GM18907 (cell line): ENCODE measurements around the gene PHF21B.
"Not testable (repeated sequence)": the region's sequence is repeated elsewhere in the genome, so short reads cannot be mapped to it uniquely, and the experiment has no call there.

Experiments used
- ATAC-seq: cut with Tn5 transposase; IDR thresholded peaks from one replicate; pipeline ENCODE4 v1.9.1; 2021; ENCODE audit warnings: mild to moderate bottlenecking, moderate library complexity; ENCODE audit not compliant: unreplicated experiment

PHF21B gene

DNA sequence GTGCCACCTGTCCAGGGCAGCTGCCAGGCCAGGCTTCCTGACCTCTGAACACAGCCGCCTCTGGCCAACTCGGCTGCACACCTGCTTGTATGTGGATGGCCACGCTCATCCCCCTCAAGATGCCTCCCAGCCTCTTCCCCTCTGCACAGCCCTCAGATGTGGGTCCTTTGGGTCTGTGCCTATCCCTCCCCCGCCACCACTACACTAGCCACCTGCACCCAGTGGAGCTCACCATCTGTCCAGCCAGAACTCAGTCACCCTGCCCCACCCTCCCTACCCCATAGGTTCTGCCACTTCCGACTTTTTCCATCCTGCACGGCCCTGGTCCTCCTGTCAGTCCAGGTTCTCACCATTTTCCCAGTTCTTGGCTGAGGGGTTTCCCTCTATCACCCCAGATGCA lies 44.6 kb downstream of the PHF21B start:
- no peak for ATAC-seq

DNA sequence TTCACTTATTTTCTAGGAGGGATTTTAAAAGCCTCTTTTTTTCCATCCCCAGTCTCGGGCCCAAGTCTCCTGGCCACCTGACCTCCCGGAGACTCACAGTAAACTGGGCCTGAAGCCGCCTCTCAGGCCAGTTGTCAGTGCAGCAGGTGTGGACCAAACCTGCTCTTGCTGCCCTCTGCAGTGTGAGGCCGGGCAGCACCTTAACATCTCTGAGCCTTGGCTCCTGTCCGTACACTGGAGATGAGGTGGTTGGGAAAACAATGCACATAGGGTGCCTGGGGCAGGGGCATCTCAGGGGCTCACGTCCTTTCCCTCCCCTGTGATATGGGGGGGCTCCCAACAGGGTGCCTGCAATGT lies 45.1 kb downstream of the PHF21B start:
- ATAC-seq, result no peak

DNA sequence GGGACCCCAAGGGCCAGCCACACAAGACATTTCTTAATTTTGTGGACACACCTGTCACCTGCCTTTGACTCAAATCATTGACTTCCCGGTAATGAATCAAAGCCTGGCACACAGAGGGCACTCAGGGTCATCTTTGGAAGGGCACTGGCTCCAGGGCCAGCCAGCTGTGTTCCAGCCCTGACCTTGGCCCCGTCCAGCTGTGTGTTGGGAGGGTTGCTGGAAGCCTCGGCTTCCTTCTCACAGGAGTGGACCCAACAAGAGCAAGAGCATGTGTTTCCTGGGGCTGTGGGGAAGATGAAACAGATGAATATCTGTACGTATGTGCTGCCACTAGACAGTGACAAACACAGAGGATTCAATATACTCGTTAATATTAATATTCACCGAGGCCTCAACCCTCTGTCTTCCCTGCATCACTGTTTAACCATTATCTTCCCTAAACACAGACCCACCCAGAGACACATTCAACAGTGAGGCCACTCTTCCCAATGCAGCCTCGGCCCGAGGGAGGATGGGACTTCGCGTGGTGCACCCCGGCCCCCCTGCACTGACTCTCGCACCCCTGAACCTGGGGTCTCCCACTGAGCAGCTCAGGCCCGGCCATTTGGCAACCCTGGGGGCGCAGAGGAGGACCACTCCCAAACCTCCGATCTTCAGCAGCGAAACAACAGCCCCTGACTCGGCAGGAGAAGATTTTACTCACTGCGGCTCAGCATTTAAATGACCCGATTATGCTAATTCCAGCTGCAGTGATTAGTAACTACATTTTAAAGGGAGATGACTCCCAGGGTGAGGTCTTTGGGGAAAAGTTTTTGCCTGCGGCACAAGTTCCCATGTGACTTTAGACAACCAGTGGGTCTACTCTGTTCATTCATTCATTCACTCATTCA lies 45.7 kb downstream of the PHF21B start:
- ATAC-seq, result no peak

DNA sequence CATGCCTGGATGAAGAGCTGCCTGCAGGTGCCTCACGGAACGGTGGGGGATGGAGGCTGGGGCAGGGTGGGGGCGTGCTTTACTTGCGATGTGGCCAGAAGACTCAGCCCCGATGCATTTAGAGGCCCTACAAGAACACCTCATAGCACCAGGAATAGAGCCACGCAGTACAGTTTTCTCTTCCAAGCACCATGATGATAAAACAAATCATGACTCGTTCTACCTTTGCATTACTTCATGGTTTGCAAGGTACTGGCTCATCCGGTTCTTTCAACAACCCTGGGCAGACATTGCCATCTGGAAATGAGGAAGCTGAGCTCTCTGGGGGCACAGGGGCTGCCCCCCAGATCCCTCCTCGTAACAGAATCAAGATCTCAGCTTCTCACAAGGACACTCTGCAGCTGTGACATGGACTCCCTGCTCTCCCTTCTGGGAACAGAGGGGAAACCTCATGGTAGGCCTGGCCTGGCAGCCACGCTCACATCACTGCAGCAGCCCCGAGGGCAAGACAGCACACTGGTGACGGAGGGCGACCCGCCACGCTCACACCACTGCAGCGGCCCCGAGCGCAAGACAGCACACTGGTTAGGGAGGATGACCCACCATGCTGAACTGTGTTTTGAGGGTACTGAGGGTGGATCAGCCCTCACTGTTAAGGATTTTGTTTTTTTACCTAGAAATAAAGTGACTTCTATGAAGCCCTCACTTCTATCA lies 46.9 kb downstream of the PHF21B start:
- ATAC-seq, result no peak

DNA sequence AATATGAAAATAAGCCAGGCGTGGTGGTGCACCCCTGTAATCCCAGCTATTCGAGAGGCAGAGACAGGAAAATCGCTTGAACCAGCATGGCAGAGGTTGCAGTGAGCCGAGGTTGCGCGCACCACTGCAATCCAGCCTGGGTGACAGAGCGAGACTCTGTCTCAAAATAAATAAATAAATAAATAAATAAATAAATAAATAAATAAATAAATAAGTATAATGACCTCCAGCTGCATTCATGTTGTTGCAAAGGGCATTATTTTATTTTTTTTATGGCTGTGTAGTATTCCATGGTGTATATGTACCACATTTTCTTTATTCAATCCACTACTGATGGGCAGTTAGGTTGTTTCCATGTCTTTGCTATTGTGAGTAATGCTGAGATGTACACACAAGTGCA lies 48.1 kb downstream of the PHF21B start:
- ATAC-seq, result not testable (repeated sequence)

DNA sequence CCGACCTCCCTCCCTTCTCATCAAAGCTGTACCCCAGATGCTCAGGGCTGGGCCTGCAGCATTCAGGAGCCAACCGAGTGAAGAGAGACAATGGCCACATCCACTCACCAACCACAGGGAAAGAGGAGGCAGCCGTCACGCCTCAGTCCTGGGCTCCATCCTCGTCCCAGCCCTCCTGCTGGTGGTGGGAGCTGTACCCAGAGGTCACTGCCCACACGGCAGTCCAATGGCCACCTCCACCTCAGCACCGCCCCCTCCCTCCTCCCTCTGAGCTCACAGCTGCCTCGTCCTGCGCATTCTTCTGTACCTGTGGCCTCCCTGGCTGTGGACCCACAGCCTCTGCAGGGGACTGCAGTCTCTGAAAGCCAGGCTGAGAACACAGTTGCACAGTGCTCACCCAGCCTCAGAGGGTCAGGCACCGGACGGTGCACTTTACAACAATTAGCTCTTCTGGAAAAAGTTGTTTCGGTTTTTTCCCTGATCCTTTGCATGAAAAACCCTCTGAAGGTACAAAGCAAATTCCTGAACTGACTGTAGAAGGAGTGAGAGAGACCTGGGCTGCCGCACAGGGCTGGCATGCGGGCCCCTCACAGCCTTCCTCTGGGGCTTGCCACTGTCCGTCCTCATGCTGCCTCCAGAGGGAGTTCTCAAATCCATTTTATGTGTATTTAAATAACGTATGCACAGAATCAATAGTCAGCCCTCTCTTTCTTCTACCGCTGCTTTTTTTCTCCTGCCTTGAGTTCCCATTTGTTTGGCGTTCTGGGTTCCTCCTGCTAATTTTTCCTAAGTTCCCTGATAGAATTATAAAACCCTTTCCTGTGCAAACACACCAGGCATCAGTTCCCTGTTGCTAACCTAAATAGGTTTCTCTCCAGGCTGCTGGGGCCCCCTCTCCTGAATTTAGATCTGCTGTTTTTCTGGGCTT lies 52.7 kb downstream of the PHF21B start:
- no peak for ATAC-seq

DNA sequence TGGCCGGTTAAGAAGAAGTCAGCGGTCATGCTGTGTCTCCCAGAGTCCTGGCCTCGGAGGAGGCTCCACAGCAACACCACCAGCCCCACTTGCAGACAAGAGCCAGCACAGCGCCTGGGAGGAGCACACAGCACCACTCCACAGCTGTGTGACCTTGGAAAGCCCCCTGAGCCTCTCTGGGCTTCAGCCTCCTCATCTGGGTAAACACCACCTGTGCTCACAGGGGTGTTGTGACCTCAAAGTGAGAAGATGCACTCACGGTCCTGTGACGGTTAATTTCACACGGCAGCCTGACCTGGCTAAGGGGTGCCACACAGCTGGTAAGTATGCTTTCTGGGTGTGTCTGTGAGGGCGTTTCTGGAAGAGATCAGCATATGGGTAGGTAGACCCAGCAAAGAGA lies 54.7 kb downstream of the PHF21B start:
- ATAC-seq, result peak; percentile 45

DNA sequence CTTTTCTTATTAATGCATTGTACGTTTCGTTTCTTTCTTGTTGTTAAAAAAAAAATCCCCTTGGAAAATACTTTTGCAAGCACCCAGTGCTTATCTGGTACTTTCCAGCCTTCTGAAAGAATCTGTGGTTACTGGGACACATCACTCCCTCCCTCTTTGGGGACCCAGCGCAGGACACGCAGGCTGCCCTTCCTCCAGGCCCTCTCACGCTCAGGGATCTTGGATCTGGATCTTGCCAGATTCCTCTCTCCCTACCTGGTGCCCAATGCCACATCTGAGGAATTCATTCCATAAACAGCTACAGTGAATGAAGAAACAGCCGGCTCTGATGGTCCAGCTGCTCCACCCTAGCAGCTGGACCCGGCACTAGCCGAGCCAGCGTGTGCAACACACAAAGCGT lies 55.7 kb downstream of the PHF21B start:
- no peak for ATAC-seq

DNA sequence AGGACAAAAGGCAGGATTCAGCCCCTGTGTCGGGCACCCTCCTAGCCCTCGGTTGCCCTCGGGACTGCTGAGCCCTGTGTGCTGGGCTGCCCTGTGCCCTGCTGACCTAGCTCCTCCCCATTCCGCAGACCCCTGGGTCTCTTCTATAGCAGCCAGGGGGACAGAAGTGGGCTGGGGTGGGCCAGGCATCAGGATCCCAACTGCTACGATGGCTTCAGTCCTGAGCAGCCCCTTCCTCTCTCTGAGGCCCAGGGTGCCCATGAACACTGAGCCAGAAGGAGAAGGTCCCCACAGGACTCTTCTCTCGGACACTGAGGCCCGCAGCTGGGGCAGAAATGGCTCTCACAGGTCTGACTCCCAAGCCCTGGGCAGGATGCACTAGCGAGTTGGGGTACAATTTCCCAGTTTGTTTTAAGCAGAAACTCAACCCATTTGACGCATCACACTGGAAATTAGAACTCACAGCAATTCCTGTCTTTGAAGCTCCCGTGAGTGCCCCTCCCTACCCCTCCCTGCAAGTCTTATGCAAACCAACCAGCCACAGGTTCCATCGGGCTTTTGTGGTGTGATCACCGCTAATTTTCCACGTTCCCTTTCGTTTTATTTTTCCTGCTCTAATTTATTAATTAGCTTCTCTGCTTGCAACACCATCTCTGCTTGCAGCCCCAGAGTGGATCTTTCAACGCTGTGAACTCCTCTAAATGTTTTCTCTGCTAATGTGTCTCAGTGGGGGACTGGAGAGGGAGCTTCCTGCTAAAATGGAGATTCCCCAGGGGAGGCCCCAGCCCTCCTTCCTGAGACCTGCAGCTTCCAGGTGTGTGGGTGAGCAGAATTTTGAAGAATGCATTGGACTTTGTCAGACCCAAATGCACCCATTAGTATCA lies 56.7 kb downstream of the PHF21B start:
- no peak for ATAC-seq

DNA sequence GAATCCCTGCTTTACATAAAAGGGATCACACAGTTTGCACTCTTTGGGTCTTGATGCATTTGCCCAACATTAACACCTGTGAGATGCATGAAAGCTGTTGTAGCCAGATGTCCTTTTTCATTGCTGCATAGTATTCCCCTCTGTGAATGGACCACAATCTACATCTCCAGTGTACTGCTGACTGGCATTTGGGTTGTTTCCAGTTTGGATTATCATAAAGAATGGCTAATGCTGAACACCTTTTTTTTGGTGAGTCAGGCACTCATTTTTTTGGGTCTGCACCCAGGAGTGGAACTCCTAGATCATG lies 58.3 kb downstream of the PHF21B start:
- ATAC-seq, result no peak

DNA sequence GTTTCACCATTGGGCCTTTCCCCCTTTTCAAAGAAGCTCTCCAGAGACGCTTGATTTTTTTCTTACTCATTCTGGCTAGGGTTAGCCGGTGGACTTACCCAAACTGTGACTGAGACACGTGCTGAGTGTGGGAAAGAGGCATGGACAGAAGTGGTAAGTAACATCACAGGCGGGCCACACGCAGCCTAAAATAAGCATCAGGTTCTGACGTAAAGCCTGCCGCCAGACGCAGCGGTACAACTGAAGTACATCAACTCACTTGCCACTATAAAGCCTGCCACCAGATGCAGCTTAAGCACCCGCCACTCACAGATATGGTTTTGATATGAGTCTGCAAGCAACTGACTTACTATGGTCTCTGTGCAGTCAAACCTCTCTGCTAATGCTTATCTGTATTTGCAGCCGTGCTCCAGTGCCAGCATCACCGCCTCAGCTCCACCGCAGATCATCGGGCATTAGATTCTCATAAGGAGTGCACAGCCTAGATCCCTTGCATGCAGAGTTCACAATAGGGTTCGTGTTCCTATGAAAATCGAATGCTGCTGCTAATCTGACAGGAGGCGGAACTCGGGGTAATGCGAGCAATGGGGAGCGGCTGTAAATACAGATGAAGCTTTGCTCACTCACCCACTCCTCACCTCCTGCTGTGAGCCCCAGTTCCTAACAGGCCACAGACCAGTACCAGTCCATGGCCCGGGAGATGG lies 58.8 kb downstream of the PHF21B start:
- no peak for ATAC-seq

DNA sequence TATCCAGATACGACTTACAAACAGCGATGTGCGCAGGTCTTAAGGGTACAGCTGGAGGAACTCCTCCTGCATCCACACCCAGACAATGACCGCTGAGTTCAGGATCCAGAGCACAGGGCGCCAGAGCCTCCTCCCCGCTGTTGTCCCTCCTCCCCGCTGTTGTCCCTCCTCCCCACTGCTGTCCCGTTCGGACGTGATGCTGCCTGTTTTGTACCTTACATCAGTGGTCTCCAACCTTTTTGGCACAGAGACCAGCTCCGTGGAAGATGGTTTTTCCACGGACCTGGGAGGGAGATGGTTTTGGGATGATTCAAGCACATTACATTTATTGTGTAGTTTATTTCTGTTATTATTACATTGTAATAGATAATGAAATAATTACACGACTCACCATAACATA lies 62.0 kb downstream of the PHF21B start:
- no peak for ATAC-seq

DNA sequence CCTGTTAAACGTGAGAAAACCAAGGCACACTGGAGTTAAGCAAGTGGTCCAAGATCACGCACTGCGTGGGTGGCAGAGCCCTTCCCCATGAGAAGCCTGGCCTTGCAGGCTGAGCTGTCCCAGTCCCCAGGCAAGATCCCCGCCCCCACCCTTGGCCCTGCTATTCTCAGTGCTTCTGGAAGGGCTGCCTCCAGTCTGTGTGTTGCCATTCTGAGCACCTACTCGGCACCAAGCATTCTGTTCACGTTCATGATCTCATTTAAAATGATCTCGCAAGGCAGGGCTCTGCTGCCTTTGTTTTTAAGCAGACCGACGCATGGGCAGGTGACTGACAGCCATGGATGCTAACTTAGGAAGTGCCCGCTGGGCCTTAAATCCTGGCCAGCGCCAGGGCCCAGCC lies 62.8 kb downstream of the PHF21B start:
- ATAC-seq, result no peak

DNA sequence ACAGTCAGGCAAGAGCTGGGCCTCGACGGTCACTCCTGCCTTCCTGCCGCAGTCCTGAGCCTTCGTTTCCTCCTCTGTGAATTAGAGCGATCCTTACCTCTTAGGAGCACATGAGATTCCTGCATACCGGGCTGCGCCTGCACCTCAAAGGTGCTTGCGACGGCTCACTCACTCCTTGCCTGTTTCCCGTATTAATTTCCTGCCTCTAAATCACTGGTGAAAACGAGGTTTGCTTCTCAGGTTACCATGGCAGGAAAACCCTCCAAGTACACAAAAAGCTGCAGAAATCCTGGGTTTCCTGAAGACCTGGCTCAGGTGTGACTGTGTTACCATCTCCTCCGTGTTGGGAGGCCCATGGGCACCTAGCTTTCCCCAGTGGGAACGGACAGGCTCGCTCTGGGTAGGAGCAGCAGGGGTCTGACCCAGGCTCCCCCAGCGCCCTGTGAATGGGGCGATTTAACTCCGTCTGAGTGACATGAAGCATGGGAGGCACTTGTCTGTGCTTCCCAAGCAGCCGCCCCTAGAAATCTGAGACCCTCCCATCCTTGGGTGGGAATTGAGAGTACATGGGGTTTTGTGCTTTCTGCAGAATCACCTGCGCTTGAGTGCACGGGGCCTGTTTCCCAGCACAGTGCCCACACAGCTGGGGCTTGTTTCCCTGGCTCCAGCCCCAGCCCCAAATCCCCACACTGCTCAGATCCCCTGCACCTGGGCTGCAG lies 64.8 kb downstream of the PHF21B start:
- ATAC-seq, result no peak

DNA sequence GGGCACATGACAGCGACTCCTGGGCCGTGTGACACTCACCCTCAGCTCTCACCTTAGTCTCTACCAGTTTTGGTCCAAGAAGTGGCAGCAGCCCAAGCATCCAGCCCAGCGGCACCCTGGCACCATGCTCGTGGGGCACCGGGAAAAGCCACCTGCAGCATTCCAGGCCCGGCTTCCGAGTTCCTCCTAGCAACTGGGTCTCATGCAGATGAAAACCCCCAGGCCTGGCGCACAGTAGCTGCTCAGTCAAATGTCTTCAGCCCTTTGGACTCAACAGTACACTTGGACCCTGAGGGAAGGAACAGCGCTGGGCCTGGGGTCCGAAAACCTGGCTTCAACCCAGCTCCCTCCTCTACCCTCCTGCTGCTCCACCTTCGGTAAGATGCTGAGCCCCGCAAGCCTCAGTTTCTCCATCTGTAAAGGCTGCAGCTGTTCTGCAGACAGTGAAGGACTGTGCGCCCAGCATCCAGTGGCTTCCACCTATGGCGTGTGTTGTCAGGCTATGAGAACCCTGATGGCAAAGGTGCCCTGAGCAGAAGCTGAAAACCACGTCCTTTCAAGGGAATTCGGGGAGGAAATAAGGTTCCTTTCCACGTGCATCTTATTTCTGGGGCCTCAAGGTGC lies 66.0 kb downstream of the PHF21B start:
- ATAC-seq, result no peak

DNA sequence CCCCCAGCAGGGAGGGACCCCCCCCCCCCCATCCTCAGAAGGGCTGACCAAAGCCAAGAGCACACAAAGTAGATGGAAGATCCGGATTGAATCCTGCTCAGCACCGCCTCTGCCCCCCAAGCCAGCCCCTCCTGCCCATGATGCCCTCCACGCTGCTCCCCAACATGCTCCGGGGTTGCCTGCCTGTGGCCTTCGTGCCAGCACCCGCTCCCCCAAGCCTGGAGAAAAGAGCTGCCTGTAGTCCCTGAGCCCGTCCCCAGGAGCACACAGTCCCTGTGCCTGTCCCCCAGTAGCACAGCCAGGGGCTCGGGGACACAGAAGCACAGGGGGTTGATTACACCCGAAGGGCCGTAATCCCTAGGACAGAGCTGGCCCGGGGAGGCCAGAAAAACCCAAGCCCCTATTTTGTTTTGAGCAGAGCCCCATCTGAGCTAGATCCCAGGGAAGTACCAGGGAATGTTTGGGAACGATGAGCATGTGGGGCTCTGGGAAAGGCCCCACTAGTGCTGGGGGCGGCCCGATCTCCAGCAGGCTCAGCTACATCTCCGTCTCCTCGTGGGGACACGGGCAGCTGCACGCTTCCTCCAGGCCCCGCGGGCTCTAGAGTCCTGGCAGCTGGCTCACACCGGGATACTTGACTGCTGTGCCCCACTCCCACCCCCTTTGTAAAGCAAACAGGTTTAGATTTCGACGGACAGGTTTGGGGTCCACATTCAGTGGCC lies 66.7 kb downstream of the PHF21B start:
- ATAC-seq, result no peak

DNA sequence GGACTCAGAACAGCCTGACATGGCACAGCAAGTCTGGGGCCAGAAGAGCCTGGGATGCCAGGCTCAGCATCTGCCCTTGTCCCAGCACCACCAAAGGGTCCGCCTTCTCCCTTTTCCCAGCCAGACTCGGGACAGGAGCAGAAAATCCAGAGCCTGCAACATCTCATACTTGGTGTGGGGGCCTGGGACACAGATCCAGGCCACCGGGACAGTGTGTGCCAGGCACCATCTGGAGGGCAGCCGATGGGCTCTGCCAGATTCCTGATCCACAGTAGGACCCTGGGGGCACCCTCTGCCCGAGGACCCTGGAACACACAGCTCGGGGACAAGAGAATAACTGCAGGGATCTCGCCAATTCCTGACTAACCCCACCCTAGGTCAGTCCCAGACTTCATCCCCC lies 67.7 kb downstream of the PHF21B start:
- ATAC-seq, result no peak

DNA sequence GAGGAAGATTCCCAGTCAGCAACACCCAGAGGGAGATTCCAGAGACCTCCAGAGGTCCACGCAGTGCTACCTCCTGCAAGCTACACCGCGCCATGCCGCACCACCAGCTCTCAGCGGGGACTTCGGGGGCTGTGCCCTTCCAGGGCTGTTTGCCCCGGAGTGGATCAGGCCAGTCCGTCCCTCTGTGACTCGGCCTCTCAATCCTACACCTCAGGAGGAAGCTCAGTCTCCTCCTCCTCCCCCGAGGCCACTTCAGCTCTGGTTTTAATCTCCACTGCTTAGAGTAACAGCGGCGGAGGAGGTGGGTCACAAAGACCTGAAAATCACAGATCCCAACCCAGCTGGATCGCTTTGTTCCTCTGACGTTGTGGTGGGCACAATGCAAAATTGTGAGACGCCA lies 68.6 kb downstream of the PHF21B start:
- ATAC-seq, result no peak
